ENCODE results near the gene NLE1.

DNA sequence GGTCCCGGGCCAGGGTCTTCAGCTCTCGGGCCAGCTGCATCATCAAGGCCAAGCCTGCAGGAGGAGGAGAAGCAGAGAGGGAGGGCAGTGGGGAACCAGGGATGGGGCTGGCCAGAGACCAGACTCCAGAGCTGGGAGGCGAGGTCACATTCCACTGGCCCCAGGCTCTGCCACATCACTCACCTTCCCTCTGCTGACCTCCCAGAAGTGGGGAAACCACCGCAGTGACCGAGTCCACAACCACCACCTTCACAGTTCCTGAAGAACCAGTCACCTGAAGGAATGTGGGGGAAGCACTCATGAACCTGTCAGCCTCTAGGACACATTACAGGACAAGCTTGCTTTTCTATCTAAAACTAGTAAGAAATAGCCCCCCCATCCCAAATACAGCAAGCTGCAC lies 38.8 kb downstream of the NLE1 start:
- TF ChIP-seq FOXM1 (IDR thresholded peaks at IDR 0.05; ENCODE audit: borderline replicate concordance) (no peak), LEF1 (IDR thresholded peaks at IDR 0.05; ENCODE audit: borderline replicate concordance) (no peak), ARNT (IDR thresholded peaks at IDR 0.05) (no peak), ZNF384 (IDR thresholded peaks at IDR 0.05) (no peak), FOXA1 (IDR thresholded peaks at IDR 0.05) (no peak)

Data from HEK293T (cell line).